Glutamatergic neuron (in vitro differentiated cells): Measurements from ENCODE around the gene ARMCX2. TPM values are rescaled to one million over a fixed set of nuclear protein-coding genes. Genes with fewer than 3 reads are reported as not detected.

Experiments used
- DNase-seq: peaks from one replicate; pipeline ENCODE4 v3.0.0; 2022
- H3K27ac Mint-ChIP-seq: one replicate; pipeline ENCODE4 v1.8.0; 2020; ENCODE audit warnings: mild to moderate bottlenecking, mixed read lengths, inconsistent platforms; ENCODE audit not compliant: unreplicated experiment
- H3K27me3 Mint-ChIP-seq: one replicate; pipeline ENCODE4 v1.8.0; 2020; ENCODE audit warnings: mild to moderate bottlenecking, moderate library complexity, mixed read lengths, inconsistent platforms; ENCODE audit not compliant: unreplicated experiment
- H3K36me3 Mint-ChIP-seq: one replicate; pipeline ENCODE4 v1.8.0; 2020; ENCODE audit warnings: mild to moderate bottlenecking, mixed read lengths, inconsistent platforms; ENCODE audit not compliant: unreplicated experiment
- H3K4me1 Mint-ChIP-seq: one replicate; pipeline ENCODE4 v1.8.0; 2020; ENCODE audit warnings: mild to moderate bottlenecking, low read depth, mixed read lengths, inconsistent platforms; ENCODE audit not compliant: unreplicated experiment
- H3K4me3 Mint-ChIP-seq: one replicate; pipeline ENCODE4 v1.8.0; 2020; ENCODE audit warnings: mild to moderate bottlenecking, mixed read lengths, inconsistent platforms; ENCODE audit not compliant: unreplicated experiment
- H3K9me3 Mint-ChIP-seq: one replicate; pipeline ENCODE4 v1.8.0; 2020; ENCODE audit warnings: mild to moderate bottlenecking, moderate library complexity, mixed read lengths, inconsistent platforms; ENCODE audit not compliant: unreplicated experiment
- CTCF ChIP-seq: fragments of 200-600 bp; sonication (generic); IDR thresholded peaks from one replicate; pipeline ENCODE4 v1.5.0; 2021; ENCODE audit not compliant: partially characterized antibody, unreplicated experiment
- total RNA-seq: library from RNA; stranded (reverse); fragmentation: NEBNext Ultra II Directional; extraction: Animal tissue kit (Norgen Biotek cat#: 25700); gene quantifications from one replicate; pipeline ENCODE4 v1.2.1, GENCODE V29; 2021; ENCODE audit not compliant: unreplicated experiment

ARMCX2 gene
- total RNA-seq, 1 donor from 2014 or later: 50.1 TPM

GRCh38 chrX:101686574-101686973 is 26.9 kb upstream of the ARMCX2 start:
- no peak for DNase-seq
- no peak for TF ChIP-seq CTCF
- no peak overlapping the region for H3K27ac Mint-ChIP-seq

DNA sequence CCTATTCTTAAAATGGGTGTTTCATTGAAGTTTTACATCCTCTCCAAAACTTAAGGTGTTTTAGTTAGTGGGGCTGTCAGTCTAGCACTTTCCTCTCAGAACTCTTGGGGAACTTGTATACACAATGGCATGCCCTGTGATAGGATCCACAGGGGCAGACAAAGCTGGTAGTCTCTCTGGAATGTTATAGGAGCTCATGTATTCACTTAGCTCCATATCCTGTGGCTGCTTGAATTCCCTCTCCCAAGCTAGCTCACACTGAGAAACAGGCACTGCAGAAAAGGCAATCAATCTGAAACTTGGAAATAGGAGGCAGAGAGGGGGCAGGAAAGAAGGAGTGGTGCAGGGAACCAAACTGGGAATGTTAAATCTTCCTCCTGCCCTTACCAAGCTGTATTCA is 26.3 kb upstream of the ARMCX2 start:
- no peak overlapping the region for H3K27ac Mint-ChIP-seq
- no peak for TF ChIP-seq CTCF
- no peak overlapping the region for H3K4me3 Mint-ChIP-seq
- H3K9me3 Mint-ChIP-seq: no peaks in the 10 kb centered on the region
- no peaks in the 10 kb centered on the region for H3K36me3 Mint-ChIP-seq
- H3K27me3 Mint-ChIP-seq: peaks cover 2% of the 10 kb centered on the region
- no peak for DNase-seq
- no peaks in the 10 kb centered on the region for H3K4me1 Mint-ChIP-seq

More at GRCh38 chrX:101686574-101686973, 26.9 kb upstream of the ARMCX2 start:
- no peaks in the 10 kb centered on the region for H3K9me3 Mint-ChIP-seq
- H3K27me3 Mint-ChIP-seq: peaks cover 2% of the 10 kb centered on the region
- H3K4me1 Mint-ChIP-seq: no peaks in the 10 kb centered on the region
- no peaks in the 10 kb centered on the region for H3K36me3 Mint-ChIP-seq
- no peak overlapping the region for H3K4me3 Mint-ChIP-seq

DNA sequence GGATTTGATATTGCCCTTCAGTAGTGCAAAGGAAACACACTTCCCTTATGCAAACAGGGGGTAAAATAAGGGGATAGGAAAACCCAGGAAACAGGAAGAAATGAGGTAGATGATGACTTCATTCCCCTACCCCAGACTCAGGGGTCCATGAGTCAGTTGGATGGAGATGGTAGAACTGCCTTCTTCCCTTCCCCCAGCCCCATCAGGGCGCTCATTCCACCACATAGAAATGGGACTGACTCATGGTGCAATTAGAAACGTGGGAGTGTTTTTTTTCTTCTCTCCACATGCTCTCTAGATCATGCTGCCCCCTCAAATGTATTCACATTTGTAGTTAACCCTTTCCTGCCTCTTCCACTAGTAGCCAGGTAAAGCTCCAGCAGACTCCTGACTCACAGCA is 23.1 kb upstream of the ARMCX2 start:
- Mint-ChIP-seq H3K4me3 (no peak overlapping the region), H3K9me3 (no peaks in the 10 kb centered on the region), H3K36me3 (no peaks in the 10 kb centered on the region), H3K4me1 (no peaks in the 10 kb centered on the region), H3K27ac (no peak overlapping the region), H3K27me3 (peaks cover 2% of the 10 kb centered on the region)
- TF ChIP-seq CTCF: no peak
- DNase-seq: no peak

- DNase-seq: no peak
- Mint-ChIP-seq H3K27ac (no peak overlapping the region), H3K27me3 (no peaks in the 10 kb centered on the region)
These were observed 17.4 kb upstream of the ARMCX2 start for GRCh38 chrX:101677028-101677427.

GRCh38 chrX:101676571-101676970 is 16.9 kb upstream of the ARMCX2 start:
- no peak for DNase-seq
- Mint-ChIP-seq H3K27me3 (no peaks in the 10 kb centered on the region), H3K27ac (no peak overlapping the region), H3K36me3 (no peaks in the 10 kb centered on the region), H3K4me3 (no peak overlapping the region), H3K9me3 (no peaks in the 10 kb centered on the region), H3K4me1 (no peaks in the 10 kb centered on the region)
- TF ChIP-seq CTCF: no peak

More at GRCh38 chrX:101677028-101677427, 17.4 kb upstream of the ARMCX2 start:
- no peaks in the 10 kb centered on the region for H3K36me3 Mint-ChIP-seq
- no peaks in the 10 kb centered on the region for H3K9me3 Mint-ChIP-seq
- H3K4me1 Mint-ChIP-seq: no peaks in the 10 kb centered on the region
- TF ChIP-seq CTCF: no peak
- no peak overlapping the region for H3K4me3 Mint-ChIP-seq
